Stimulated activated CD4-positive, alpha-beta T cell treated with anti-CD3 and anti-CD28 coated beads, Interleukin-1b, Interleukin-23, amount 100 ng/mL, for 1 hour (primary cell): Measurements from ENCODE around the gene KCNN1.
"Not testable (repeated sequence)": the region's sequence is repeated elsewhere in the genome, so short reads cannot be mapped to it uniquely, and the experiment has no call there.

ENCODE experiments used
- DNase-seq, 2 donors: peaks; one replicate each; pipeline ENCODE4 v3.0.0-alpha.2; 2020; ENCODE audit warnings: low read depth in 2 of 2

The KCNN1 gene

DNA sequence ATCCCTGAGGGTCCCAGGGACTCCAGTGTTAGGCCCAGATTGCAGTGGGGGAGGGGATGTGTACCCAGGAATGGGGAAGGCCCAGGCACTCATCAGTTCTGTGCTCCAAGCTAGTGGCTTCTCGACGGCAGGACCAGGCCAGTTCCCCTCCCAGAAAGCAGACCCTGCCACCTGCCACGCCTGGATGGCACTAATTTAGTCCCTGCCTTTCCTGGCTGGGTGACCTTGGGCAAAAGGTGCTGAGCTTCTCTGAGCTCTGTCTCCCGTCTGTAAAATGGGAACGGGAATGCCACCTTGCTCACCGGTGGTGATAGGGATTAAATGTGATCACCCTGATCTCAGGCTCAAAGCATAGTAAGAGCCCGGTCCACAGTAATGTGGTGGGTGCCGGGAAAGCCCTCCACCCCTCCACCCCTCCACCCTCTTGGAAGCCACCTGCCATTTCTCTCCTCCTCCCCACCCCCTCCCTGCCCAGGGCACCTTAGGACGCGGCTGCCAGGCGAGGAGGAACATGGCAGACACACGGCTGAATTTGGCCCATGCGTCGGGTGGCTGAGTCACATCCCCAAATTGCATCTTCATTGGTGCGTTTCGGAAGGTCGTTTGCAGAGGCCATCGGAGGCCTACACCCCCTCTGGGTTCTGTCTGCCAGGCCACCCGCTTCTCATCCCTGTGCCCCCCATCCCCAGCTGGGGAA, 2.3 kb downstream of the KCNN1 start:
- DNase-seq = no peak

DNA sequence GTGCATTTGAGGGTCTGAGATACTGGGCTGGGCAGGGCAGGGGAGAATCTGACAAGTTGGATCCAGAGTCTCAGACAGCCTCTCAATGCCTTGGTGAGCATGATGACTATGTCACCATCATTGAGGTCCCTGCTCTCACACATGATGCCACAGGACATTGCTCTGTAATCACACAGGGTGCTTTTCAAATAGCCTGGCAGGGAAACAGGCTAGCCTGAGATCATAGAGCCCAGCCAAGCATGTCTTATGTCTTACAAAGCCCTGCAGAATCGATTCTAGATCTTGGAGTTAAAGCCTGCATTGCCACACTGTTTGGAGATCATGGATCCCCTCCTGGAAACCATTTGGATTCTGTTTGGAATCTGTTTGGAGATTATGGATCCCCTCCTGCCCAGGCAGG, 5.3 kb downstream of the KCNN1 start:
- no peak for DNase-seq

DNA sequence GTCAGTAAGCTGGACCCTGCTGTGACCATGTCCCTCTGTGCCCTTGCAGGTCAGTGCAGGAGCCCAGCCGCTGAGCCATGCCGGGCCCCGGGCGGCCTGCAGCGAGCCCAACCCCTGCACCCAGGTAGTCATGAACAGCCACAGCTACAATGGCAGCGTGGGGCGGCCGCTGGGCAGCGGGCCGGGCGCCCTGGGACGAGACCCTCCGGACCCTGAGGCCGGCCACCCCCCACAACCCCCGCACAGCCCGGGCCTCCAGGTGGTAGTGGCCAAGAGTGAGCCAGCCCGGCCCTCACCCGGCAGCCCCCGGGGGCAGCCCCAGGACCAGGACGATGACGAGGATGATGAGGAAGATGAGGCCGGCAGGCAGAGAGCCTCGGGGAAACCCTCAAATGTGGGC, 6.9 kb downstream of the KCNN1 start:
- DNase-seq = no peak

DNA sequence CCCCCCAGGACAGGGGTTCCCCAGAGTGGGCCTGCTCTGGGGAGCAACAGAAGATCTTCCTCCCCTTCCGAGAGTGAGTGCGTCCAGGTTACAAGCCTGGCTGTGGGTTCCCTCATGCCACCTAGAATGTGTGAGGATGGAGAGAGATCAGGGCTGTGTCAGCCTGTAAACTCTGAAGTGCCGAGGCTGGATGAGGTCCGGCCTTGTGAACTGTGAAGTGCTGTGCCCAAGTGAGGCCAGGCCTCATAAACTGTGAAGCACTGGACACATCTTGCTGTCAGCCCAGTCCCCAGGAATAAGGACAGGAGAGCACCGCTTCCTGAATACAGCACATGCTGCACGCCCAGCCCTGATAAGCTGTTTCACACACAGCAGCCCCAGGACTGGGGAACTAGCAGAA, 7.6 kb downstream of the KCNN1 start:
- DNase-seq = no peak

DNA sequence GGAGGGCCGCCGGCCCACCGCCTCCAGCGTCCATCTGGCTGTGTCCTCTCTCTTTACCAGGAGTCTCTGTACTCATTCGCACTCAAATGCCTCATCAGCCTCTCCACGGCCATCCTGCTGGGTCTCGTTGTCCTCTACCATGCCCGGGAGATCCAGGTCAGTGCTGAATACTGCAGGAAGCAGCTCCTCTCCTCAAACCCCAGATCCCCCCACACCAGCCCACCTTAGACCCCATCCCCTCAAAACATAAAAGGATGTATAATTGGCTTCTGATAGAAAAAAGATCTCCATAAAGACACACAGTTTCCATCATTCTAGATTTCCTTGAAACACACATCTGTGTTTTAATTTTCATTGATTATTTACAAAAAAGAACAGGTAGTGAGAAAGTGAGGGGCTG, 8.1 kb downstream of the KCNN1 start:
- no peak for DNase-seq

DNA sequence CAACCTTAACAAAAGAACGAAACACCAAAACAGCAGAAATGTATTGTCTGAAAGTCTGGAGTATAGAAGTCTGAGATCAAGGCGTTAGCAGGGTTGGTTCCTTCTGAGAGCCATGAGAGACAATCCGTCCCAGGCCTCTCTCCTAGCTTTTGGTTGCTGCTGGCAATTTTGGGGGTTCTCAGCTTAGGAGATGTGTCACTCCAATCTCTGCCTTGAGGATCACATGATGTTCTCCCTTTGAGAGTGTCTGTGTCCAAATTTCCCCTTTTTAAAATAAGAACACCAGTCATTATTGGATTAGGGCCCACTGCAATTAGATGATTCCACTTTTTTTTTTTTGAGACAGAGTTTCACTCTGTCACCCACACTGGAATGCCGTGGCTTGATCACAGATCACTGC, 10.1 kb downstream of the KCNN1 start:
- DNase-seq = no peak

DNA sequence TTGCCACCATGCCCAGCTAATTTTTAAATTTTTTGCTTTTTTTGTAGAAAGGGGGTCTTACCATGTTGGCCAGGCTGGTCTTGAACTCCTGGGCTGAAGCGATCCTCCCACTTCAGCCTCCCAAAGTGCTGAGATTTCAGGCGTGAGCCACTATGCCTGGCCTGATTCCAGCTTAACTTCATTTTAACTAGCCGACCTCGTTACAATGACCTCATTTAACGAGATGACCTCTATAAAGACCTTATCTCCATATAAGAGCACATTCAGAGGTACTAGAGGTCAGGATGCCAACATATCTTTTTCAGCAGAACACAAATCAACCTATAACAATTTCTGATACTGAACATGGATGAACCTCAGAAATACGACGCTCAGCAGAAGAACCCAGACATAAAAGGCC, 10.6 kb downstream of the KCNN1 start:
- DNase-seq = no peak

DNA sequence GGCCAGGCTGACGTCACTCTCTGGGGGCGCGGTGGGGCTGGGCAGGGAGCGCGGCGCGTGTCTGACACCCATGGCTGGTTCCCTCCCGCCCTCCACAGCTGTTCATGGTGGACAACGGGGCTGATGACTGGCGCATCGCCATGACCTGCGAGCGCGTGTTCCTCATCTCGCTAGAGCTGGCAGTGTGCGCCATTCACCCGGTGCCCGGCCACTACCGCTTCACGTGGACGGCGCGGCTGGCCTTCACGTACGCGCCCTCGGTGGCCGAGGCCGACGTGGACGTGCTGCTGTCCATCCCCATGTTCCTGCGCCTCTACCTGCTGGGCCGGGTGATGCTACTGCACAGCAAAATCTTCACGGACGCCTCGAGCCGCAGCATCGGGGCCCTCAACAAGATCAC, 14.7 kb downstream of the KCNN1 start:
- no peak for DNase-seq

DNA sequence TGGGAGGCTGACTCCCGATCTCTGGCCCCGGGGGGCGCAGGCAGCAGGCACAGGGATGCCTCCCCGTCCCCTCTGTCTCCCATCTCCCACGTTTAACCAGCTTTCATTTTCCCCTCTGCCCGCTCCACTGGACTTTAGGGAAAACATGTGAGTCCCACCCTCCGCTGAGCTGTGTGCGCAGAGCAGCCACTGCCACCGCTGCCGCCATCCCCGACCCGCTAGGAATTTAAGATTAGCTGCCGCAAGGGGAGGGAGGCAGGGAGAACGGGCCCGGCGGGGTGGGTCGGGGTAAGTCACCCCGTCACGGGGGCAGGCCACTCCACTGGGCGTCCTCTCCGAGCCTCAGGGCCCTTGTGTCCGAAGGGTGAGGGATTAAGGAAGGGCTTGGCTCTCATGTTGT, 15.5 kb downstream of the KCNN1 start:
- no peak for DNase-seq

DNA sequence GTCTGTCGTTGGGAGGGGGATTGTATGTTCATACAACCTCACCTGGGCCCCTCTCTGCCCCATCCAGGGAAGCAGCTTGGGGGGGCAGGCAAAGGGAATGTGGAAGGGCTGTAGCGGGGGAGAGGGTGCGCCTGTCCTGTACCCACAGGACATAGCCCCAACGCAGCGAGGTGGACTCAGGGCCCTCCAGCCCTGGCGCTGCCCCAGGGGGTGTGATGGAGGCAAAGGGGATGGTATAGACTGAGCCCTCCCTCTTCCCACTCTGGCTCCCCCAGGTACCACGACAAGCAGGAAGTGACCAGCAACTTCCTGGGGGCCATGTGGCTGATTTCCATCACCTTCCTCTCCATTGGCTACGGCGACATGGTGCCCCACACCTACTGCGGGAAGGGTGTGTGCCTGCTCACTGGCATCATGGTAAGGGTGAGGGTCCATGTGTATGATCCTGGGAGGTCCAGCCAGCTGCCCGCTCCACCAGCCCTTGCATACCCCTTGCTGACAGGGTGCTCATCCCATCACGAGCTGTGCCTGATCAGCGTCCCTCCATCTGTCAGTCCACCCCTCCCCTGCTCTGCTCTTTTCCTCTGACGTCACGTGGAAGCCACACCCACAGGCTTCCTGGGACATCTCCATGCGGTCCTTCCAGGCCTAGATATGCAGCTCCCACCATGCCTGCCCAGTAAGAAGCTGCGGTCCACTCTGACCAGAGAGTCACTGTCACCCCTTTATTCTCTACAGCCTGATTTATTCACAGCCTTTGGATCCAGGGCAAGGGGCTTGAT, 18.3 kb downstream of the KCNN1 start:
- no peak for DNase-seq

DNA sequence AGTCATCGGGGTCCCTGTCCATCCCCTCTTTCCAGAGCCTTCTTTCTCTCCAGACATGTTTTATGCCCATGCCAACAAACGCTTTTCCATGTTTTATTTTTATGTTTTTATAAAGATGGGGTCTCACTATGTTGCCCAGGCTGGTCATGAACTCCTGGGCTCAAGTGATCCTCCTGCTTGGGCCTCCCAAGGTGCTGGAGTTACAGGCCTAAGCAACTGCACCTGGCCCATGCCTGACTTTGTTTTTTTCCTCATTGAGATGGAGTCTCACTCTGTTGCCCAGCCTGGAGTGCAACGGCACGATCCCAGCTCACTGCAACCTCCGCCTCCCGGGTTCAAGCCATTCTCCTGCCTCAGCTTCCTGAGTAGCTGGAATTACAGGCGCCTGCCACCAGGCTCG, 19.7 kb downstream of the KCNN1 start:
- not testable (repeated sequence) for DNase-seq

DNA sequence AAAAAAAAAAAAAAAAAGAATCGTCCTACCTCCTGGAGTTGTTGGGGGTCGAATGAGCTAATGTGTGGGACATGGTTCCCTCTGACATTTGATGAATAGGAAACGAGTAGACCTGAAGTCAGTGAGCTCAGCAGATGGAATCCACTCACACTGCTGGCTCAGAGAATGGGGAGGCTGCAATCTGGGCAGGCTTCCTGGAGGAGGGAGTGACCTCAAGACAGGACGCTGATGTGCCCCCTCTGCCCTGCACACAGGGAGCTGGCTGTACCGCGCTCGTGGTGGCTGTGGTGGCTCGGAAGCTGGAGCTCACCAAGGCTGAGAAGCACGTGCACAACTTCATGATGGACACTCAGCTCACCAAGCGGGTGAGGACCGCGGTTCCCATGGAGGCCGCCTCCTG, 21.3 kb downstream of the KCNN1 start:
- no peak for DNase-seq

DNA sequence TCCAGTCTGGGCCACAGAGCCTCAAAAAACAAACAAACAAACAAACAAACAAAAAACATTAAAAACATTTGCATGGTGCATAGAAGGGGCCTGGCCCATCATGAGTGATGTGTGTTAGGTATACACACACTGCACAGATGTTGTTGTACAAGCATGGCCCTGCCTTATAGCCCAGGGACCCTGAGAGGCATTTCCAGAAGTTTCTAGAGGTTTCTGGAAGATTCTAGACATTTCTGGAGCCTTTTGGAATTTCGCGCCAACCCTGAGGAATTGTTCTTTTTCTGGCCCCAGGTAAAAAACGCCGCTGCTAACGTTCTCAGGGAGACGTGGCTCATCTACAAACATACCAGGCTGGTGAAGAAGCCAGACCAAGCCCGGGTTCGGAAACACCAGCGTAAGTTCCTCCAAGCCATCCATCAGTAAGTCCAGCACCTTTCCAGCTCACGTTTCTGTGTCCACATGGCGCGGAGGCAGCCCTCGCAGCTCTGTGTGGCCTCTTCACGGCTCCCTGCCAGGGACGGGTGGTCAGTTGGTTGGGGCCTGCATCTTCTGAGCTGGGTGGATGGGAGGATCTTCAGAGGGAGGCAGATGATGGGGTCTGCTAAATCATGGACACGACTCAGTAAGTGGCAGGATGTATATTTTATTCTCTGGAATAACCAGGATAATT, 22.7 kb downstream of the KCNN1 start:
- no peak for DNase-seq

DNA sequence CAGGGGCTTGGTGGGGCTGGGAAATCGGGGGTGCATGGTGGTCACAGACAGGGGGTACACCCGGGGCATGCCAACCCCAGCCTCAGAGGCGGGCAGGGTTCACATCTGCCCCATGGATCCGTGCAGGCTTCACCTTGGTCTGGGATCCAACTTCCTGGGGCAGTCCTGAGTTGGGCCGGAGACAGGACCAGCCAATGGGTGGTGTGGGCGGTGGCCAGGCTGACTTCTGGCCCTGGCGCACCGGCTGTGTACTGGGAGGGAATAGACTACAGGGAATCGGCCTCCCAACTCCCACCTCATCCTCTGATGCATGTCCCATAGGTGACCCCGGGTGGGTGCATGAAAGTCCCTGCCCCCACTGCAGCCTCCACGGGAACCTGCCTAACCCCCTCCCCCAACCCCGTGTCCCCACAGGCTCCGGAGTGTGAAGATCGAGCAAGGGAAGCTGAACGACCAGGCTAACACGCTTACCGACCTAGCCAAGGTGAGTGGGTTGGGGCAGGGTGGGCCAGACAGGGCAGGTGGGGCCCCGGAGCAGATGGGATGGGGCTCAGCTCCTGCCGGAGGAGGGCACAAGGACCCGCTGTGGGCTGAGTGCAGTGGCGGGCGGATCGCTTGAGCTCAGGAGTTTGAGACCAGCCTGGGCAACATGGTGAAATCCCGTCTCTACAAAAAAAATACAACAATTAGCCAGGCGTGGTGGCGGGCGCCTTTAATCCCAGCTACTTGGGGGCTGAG, 26.3 kb downstream of the KCNN1 start:
- DNase-seq = no peak

DNA sequence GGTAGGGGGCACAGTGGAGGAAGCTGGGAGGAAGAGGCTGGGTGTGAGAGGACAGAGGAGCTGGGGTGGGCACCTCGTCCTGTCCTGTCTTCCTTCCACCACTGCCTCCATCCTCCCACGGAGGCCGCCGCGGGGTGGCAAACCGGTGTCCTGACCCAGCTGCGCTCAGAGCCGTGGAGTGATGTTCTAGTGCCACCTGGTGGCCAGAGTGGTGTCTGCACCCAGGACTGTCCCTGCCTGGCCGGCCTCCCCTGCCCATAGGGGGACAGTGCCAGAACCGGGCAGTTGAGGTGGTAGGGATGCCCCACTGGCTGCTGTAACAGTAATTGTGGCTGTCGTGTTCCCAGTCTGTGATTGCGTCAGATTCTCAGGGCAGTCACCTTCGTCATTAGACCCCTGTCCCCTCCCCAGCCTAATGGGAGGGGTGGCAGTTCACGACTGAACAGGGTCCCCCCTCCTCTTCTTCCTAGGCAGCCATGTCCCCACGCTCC, 30.0 kb downstream of the KCNN1 start:
- DNase-seq = peak; percentile 69 to 83

DNA sequence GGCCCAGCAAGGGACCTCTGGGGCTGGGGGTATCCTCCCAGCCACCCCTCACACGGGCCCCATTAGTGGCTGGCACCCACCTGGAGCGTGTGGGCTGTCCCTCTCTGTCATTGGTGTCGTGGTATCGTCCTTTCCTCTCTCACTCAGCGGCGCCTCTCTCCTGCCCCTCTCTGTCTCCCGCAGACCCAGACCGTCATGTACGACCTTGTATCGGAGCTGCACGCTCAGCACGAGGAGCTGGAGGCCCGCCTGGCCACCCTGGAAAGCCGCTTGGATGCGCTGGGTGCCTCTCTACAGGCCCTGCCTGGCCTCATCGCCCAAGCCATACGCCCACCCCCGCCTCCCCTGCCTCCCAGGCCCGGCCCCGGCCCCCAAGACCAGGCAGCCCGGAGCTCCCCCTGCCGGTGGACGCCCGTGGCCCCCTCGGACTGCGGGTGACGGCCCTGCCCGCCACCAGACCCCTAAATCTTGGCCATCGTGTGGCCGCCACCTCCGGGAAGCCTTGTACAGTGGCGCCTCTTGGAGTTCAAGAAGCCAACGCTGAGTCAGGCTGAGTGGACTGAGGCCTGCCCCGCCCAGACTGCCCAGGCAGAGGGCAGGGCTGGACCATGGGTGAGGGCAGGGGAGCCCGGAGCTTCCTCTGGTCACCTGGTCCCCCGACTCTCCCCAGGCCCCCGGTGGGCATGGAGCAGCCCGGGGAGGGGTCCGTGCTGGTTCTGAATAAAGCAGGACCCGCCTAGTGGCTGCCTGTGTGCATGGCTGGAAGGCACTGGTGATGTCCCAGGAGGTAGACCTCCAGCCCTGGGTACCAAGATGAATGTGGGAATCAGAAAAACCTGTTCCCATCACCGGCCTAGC, 31.3 kb downstream of the KCNN1 start:
- DNase-seq = no peak

DNA sequence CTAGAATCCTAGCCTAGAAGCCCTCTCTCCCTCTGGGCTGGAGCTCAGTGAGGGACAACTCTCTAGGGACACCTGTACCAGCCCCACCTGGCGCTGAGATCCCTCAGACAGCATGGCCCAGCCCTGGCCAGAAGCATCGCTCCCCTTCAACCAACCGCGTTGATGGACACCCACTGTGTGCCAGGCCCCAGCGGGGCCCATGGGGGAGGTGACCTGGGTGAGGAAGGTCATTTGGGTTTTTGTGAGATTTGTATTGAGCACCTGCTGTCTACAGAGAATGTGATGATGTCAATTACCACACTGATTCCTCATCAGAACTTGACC, 31.9 kb downstream of the KCNN1 start:
- DNase-seq = no peak

DNA sequence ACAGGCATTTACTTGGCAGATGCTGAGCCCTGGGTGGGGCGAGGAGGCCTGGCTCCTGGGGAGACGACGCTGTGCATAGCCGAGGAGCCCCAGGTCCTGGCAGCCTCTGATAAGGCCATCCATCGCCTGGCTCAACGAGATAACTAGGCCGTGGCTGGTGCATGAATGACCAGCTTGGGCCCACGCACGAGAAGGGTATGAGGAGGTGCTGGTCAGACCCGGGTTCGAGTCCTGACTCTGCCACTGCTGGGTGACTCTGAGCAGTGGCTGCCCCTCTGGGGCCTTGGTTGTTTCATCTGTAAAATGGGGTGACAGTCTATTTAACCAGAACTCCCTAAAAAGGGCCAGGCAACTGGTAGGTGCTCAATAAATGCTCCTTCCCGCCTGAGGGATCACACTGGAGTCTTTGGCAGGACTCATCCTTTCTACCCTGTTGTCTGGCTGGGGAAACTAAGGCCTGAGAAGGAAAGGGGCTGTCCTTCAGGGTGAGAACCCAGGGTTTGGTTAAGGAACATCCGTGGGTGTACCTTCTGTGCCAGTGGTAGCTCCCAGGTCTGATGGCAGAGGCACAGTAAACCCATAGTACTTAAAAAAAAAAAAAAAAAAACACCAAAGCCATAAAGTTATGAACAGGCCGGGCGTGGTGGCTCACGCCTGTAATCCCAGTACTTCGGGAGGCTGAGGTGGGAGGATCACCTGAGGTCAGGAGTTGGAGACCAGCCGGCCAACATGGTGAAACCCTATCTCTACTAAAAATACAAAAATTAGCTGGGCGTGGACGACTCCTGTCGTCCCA, 33.0 kb downstream of the KCNN1 start:
- no peak for DNase-seq

DNA sequence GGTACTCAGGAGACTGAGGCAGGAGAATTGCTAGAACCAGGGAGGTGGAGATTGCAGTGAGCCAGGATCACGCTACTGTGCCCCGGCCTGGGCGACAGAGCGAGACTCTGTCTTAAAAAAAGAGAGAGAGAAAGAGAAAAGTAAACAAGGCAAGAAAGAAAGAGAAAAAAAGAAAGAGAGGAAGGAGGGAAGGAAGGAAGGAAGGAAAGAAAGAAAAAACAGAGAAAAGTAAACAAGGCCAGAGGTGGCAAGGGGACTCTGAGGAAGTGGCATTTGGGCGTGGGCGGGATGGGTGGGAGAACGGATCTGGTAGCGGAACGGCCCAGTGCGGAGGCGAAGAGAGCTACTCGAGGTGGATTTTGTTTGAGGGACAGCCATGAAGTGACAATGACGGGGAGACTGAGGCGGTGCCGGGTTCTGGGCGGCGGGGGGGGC, 33.6 kb downstream of the KCNN1 start:
- no peak for DNase-seq
